Activated CD8-positive, alpha-beta T cell treated with anti-CD3 and anti-CD28 coated beads, Interleukin-2, amount 10 ng/mL, durations not matched to agents 7 days and 5 days (primary cell): ENCODE results near the gene ZNHIT2. TPM values are rescaled to one million over a fixed set of nuclear protein-coding genes. Genes with fewer than 3 reads are reported as not detected.
A peak's percentile ranks its signal among the peaks of the same experiment; 100 is the strongest.
"Not testable (repeated sequence)": the region's sequence is repeated elsewhere in the genome, so short reads cannot be mapped to it uniquely, and the experiment has no call there.

ENCODE experiments used
- ATAC-seq: fragments of 150-1000 bp; cut with Tn5 transposase; one replicate; pipeline ENCODE4 v1.10.0; 2021; ENCODE audit warnings: moderate library complexity
- CTCF ChIA-PET: fragments of 350-600 bp; sonication (Branson Sonifier 250); formaldehyde crosslinking; loops from one replicate; lab custom pipeline; 2021; ENCODE audit warnings: antibody characterized with exemption; lab: Charles Lee
- POLR2A ChIA-PET: fragments of 350-600 bp; sonication (Branson Sonifier 250); formaldehyde crosslinking; loops from one replicate; lab custom pipeline; 2021; ENCODE audit warnings: antibody characterized with exemption; lab: Charles Lee
- DNase-seq: peaks from one replicate; pipeline ENCODE4 v3.0.0-alpha.2; 2020
- H3K27ac Mint-ChIP-seq: one replicate; pipeline ENCODE4 v1.8.0; 2021; ENCODE audit warnings: mild to moderate bottlenecking, mixed read lengths
- H3K27me3 Mint-ChIP-seq: one replicate; pipeline ENCODE4 v1.8.0; 2021; ENCODE audit warnings: low read depth, mixed read lengths
- H3K36me3 Mint-ChIP-seq: one replicate; pipeline ENCODE4 v1.8.0; 2021; ENCODE audit warnings: low read depth, mixed read lengths
- H3K4me1 Mint-ChIP-seq: one replicate; pipeline ENCODE4 v1.8.0; 2021; ENCODE audit warnings: low read depth, mixed read lengths
- H3K4me3 Mint-ChIP-seq: one replicate; pipeline ENCODE4 v1.8.0; 2021; ENCODE audit warnings: mild to moderate bottlenecking, mixed read lengths
- H3K9me3 Mint-ChIP-seq: one replicate; pipeline ENCODE4 v1.8.0; 2022; ENCODE audit warnings: mixed read lengths; ENCODE audit not compliant: insufficient read depth
- total RNA-seq, 2 experiments: library from RNA; stranded (reverse); gene quantifications; one replicate each; pipeline ENCODE4 v1.2.3, GENCODE V29; 2021

The ZNHIT2 gene
- total RNA-seq, 2 experiments from 2014 or later: 11.6 to 12.4 TPM

GRCh38 chr11:65127473-65128181 lies 10.1 kb upstream of the ZNHIT2 start:
- ChIA-PET CTCF (no interaction called here), POLR2A (interaction anchor here (0.5 to 2.0 kb wide), 3 partner anchors 10 to 1809 kb away, joined by 3 to 5 read pairs (median 3); partner anchors contain the start of gene ZNHIT2)
- no peaks in the 10 kb centered on the region for H3K27me3 Mint-ChIP-seq
- ATAC-seq: no peak
- H3K27ac Mint-ChIP-seq: no peak overlapping the region
- no peak for DNase-seq
- no peaks in the 10 kb centered on the region for H3K9me3 Mint-ChIP-seq
- H3K4me3 Mint-ChIP-seq: no peak overlapping the region
- H3K4me1 Mint-ChIP-seq: peaks cover 20% of the 10 kb centered on the region
- H3K36me3 Mint-ChIP-seq: peaks cover 51% of the 10 kb centered on the region

- ChIA-PET POLR2A (interaction anchor here (1.1 to 2.0 kb wide), 2 partner anchors 9 to 112 kb away, joined by 3 to 5 read pairs; partner anchors contain the start of gene ZNHIT2), CTCF (no interaction called here)
- Mint-ChIP-seq H3K9me3 (no peaks in the 10 kb centered on the region), H3K36me3 (peaks cover 51% of the 10 kb centered on the region), H3K27ac (no peak overlapping the region), H3K4me3 (no peak overlapping the region), H3K4me1 (peaks cover 16% of the 10 kb centered on the region), H3K27me3 (no peaks in the 10 kb centered on the region)
- DNase-seq (no peak), ATAC-seq (no peak)
Observed at GRCh38 chr11:65126624-65127274, 9.2 kb upstream of the ZNHIT2 start.

GRCh38 chr11:65125197-65126056 lies 7.9 kb upstream of the ZNHIT2 start:
- H3K4me3 Mint-ChIP-seq: no peak overlapping the region
- POLR2A ChIA-PET: interaction anchor here (0.6 to 1.8 kb wide), 3 partner anchors 10 to 350 kb away, joined by 4 to 5 read pairs (median 4); no protein-coding TSS in a partner anchor
- H3K9me3 Mint-ChIP-seq: no peaks in the 10 kb centered on the region
- DNase-seq (no peak), ATAC-seq (no peak)
- H3K27me3 Mint-ChIP-seq: no peaks in the 10 kb centered on the region
- H3K4me1 Mint-ChIP-seq: peaks cover 26% of the 10 kb centered on the region
- no peak overlapping the region for H3K27ac Mint-ChIP-seq
- CTCF ChIA-PET: no interaction called here
- peaks cover 55% of the 10 kb centered on the region for H3K36me3 Mint-ChIP-seq

- H3K27me3 Mint-ChIP-seq: no peaks in the 10 kb centered on the region
- H3K36me3 Mint-ChIP-seq: peaks cover 60% of the 10 kb centered on the region
- POLR2A ChIA-PET: interaction anchor here (0.6 to 1.8 kb wide), 3 partner anchors 11 to 350 kb away, joined by 4 to 5 read pairs (median 4); no protein-coding TSS in a partner anchor
- peaks cover 34% of the 10 kb centered on the region for H3K4me1 Mint-ChIP-seq
- no peak overlapping the region for H3K27ac Mint-ChIP-seq
- no peak for DNase-seq
- no peak overlapping the region for H3K4me3 Mint-ChIP-seq
- no peak for ATAC-seq
- no peaks in the 10 kb centered on the region for H3K9me3 Mint-ChIP-seq
- CTCF ChIA-PET: no interaction called here
Observed at GRCh38 chr11:65124480-65125196, 7.1 kb upstream of the ZNHIT2 start.

- Mint-ChIP-seq H3K4me1 (peaks cover 47% of the 10 kb centered on the region), H3K27ac (peak within 1 kb of the TSS; percentile 99), H3K4me3 (peak within 1 kb of the TSS; percentile 100), H3K27me3 (no peaks in the 10 kb centered on the region), H3K36me3 (peaks cover 68% of the 10 kb centered on the region), H3K9me3 (no peaks in the 10 kb centered on the region)
- POLR2A ChIA-PET: interaction anchor here (0.6 to 2.9 kb wide), 33 partner anchors 9 to 1172 kb away, joined by 3 to 31 read pairs (median 4); partner anchors contain the start of genes ARL2, ATG2A, CAPN1 and CDCA5
- peak; percentile 100 for DNase-seq
- peak; percentile 85 for ATAC-seq
- CTCF ChIA-PET: interaction anchor here (0.8 to 3.5 kb wide), 18 partner anchors 10 to 418 kb away, joined by 3 to 56 read pairs (median 4); partner anchors contain the start of genes ARL2, CAPN1, CDC42BPG and CDC42EP2
Observed at GRCh38 chr11:65121865-65122696, 4.6 kb upstream of the ZNHIT2 start, which contains the start of the genes FAU and MRPL49. Gene FAU, minus strand, starts transcription at chr11:65122134. Its CDS starts 321 bp downstream, at chr11:65121813. Gene MRPL49, plus strand, starts transcription at chr11:65122321. Its CDS starts 26 bp downstream, at chr11:65122347.

GRCh38 chr11:65121447-65121864 lies 4.0 kb upstream of the ZNHIT2 start:
- DNase-seq (peak; percentile 44), ATAC-seq (peak; percentile 1)
- Mint-ChIP-seq H3K36me3 (peaks cover 68% of the 10 kb centered on the region), H3K4me1 (peaks cover 51% of the 10 kb centered on the region), H3K4me3 (peak overlapping the region; percentile 100), H3K27me3 (no peaks in the 10 kb centered on the region), H3K27ac (peak overlapping the region; percentile 99), H3K9me3 (no peaks in the 10 kb centered on the region)
- CTCF ChIA-PET: interaction anchor here (0.8 to 3.5 kb wide), 16 partner anchors 10 to 277 kb away, joined by 3 to 56 read pairs (median 4); partner anchors contain the start of genes ARL2, CAPN1, CDC42BPG and SAC3D1
- POLR2A ChIA-PET: interaction anchor here (0.6 to 2.9 kb wide), 28 partner anchors 9 to 379 kb away, joined by 3 to 31 read pairs (median 4); partner anchors contain the start of genes ARL2, ATG2A, CAPN1 and CDCA5

- Mint-ChIP-seq H3K27me3 (no peaks in the 10 kb centered on the region), H3K9me3 (no peaks in the 10 kb centered on the region), H3K27ac (peak overlapping the region; percentile 99), H3K4me3 (peak overlapping the region; percentile 100), H3K4me1 (peaks cover 57% of the 10 kb centered on the region), H3K36me3 (peaks cover 63% of the 10 kb centered on the region)
- CTCF ChIA-PET: interaction anchor here (0.8 to 3.5 kb wide), 10 partner anchors 9 to 342 kb away, joined by 3 to 56 read pairs (median 4); partner anchors contain the start of genes ARL2, CAPN1, SAC3D1 and TM7SF2
- DNase-seq (no peak), ATAC-seq (no peak)
- POLR2A ChIA-PET: interaction anchor here (0.5 to 2.9 kb wide), 9 partner anchors 9 to 247 kb away, joined by 3 to 31 read pairs (median 7); partner anchors contain the start of genes ARL2, SAC3D1, SYVN1 and TM7SF2
Observed at GRCh38 chr11:65120831-65121230, 3.3 kb upstream of the ZNHIT2 start.

GRCh38 chr11:65119670-65119995 lies 2.1 kb upstream of the ZNHIT2 start:
- H3K36me3 Mint-ChIP-seq: peaks cover 64% of the 10 kb centered on the region
- no peaks in the 10 kb centered on the region for H3K27me3 Mint-ChIP-seq
- H3K4me3 Mint-ChIP-seq: peak overlapping the region; percentile 100
- peak overlapping the region; percentile 99 for H3K27ac Mint-ChIP-seq
- ChIA-PET POLR2A (interaction anchor here (1.1 to 1.3 kb wide), 2 partner anchors 79 to 316 kb away, joined by 3 read pairs; partner anchors contain the start of gene SAC3D1), CTCF (interaction anchor here (0.6 to 3.5 kb wide), 7 partner anchors 8 to 271 kb away, joined by 3 to 56 read pairs (median 4); partner anchors contain the start of gene TM7SF2)
- ATAC-seq (no peak), DNase-seq (no peak)
- peaks cover 63% of the 10 kb centered on the region for H3K4me1 Mint-ChIP-seq
- no peaks in the 10 kb centered on the region for H3K9me3 Mint-ChIP-seq

- H3K4me1 Mint-ChIP-seq: peaks cover 58% of the 10 kb centered on the region
- H3K4me3 Mint-ChIP-seq, H3K27me3 Mint-ChIP-seq, ATAC-seq, DNase-seq, H3K9me3 Mint-ChIP-seq: not testable (repeated sequence)
- ChIA-PET CTCF (interaction anchor here (0.6 to 3.0 kb wide), 15 partner anchors 9 to 315 kb away, joined by 3 to 17 read pairs (median 6); partner anchors contain the start of genes ARL2, SYVN1 and VPS51), POLR2A (interaction anchor here (0.9 to 2.8 kb wide), 6 partner anchors 22 to 456 kb away, joined by 3 to 12 read pairs (median 4); partner anchors contain the start of genes ARL2, EHBP1L1, POLA2 and SAC3D1)
- H3K27ac Mint-ChIP-seq: peak overlapping the region; percentile 69
- peaks cover 61% of the 10 kb centered on the region for H3K36me3 Mint-ChIP-seq
Observed at GRCh38 chr11:65118891-65119669, 1.6 kb upstream of the ZNHIT2 start.
